Placental epithelial cell (primary cell): ENCODE measurements around the gene RPUSD3. TPM values are rescaled to one million over a fixed set of nuclear protein-coding genes. Genes with fewer than 3 reads are reported as not detected.

Experiments
- total RNA-seq: library from RNA; depleted of rRNA; stranded (reverse); fragments of >200 nt; gene quantifications from 2 replicates; pipeline ENCODE4 v1.2.3, GENCODE V29; 2012

Gene RPUSD3, protein sequence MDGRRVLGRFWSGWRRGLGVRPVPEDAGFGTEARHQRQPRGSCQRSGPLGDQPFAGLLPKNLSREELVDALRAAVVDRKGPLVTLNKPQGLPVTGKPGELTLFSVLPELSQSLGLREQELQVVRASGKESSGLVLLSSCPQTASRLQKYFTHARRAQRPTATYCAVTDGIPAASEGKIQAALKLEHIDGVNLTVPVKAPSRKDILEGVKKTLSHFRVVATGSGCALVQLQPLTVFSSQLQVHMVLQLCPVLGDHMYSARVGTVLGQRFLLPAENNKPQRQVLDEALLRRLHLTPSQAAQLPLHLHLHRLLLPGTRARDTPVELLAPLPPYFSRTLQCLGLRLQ
- 53.8 and 120 TPM in 2 replicates for total RNA-seq

DNA sequence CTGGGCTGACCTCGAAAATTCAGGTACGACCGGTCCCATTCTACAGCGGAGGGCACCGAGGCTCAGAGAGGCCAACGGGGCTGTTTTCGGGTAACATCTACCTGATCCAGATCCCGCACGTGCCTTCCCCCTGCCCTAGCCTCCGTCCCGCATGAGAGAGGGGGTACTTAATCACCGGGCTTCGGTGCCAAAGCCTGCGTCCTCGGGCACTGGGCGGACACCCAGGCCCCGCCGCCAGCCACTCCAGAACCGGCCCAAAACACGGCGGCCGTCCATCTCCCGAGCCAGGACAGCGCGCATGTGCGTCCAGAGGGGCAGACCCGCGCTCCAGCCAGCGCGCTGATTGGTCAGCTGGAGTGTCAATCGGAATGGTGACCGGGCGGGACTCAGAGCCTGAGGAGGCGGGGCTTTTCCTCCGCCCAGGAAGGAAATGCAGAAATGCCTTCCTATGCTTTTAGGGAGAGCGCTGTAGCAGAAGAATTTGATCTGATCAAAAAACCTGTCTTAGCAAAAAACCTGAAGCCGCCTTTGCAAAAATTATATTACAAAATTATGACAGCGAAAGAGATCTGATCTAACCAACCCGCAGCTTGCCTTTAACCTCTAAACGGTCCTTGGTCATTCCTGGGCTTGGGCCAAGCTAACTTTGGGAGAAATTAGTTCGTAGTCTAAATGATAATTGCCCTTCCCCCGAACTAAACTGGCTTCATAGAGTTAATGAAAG, at the start of gene RPUSD3:
TSS of gene RPUSD3 (minus strand) at position 294 of the 724 bp plus-strand sequence. CDS start at position 276, 18 bp downstream.

GRCh38 chr3:9890249-9891071, 46.7 kb upstream of the RPUSD3 start, which contains the start of gene JAGN1:
Gene JAGN1, plus strand, starts transcription at chr3:9890610. Its CDS starts 113 bp downstream, at chr3:9890723.

GRCh38 chr3:9879830-9880549, 36.2 kb upstream of the RPUSD3 start, which contains the start of gene CIDEC:
Gene CIDEC, minus strand, starts transcription at chr3:9880253. Its CDS starts 1,767 bp downstream, at chr3:9878486.

DNA sequence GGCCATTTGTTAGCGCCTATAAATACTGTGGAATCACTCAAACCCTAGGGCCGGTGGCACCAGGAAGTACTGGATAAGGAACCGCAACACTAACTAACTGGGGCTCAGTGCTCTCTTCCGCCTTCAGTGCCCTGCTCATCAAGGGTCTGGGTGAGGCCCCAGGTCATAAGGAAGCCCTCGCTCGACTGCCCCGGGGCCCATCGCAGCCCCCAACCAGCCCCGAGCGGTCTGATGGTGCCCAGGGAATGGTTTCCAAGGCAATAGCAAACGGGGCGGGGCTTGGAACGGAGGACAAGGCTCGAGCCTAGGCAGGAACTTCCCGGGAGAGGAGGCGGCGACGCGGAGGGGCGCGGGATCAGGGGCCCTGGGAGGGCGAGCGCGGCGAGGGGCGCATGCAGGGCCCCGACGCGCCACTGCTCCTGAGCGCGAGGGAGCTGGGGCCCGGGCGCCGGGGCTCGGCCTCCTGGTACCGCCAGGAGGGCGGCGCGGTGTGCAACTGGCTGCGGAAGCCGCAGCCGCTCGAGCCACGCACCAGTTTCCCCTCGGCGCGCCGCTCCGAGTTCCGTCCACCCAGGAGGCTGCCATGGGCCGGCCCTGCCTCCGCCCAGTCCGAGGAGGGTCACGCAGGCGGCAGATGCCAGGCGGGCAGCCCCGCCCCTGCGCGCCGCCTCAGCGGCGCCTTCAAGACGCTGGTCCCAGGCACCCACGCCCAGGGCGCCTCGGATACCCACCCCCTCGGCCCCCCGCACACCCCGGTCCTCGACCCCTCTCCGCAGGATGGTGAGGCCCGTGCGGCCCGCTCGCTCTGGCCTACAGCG, 34.0 kb downstream of the RPUSD3 start, which contains the start of gene TTLL3:
TSS of gene TTLL3 (plus strand) at position 648 of the 818 bp plus-strand sequence. CDS start 400 bp downstream, outside the sequence.

DNA sequence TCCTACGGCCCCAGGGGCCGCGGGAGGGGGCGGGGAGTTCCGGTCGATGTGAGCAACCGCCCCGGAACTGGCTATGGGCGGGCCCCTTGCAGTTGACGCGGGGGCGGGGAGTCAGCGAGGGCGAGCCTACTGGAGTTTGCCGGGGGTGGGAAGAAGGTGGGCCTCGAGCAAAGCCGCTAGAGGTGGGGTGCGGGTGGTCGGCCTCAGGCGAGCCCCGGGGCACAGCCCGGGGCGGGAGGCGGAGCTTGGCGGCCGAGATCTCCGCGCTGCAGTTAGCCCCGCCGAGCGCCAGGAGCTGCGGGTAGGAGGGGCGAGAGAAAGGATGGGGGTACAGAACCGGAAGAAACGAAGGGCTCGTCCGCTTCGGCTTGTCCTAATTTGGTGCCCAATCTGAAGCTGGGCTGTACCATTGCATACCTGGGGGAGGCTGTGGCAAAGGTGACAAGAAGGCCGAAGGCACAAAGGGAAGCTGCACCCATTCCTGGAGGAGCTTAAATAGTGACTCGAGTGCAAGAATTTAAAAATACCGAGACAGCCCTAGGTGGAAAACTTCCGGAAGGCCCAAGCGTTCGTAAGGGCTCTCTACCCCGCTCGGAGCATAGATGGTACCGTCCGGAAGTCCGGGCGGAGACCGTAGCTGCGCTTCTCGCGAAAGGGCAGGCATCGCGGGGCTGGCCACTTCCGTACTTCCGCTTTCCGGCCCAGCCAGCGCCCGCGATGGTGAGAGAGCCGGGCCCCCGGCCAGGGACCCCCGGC, 51.2 kb downstream of the RPUSD3 start, which contains the start of the genes ARPC4 and TADA3:
TSS of gene ARPC4 (plus strand) at position 678 of the 756 bp plus-strand sequence. CDS start at position 718, 40 bp downstream.
TSS of gene TADA3 (minus strand) at position 69 of the 756 bp plus-strand sequence. CDS start 1,007 bp downstream, outside the sequence.

Other genes starting within 250 kb of the RPUSD3 start
- gene MTMR14, start 194.5 kb downstream of the RPUSD3 start, total RNA-seq: 27.9 and 36.7 TPM in 2 replicates
- not detected in 2 replicates for gene CPNE9, start 140.2 kb downstream of the RPUSD3 start, total RNA-seq
- gene BRPF1, start 112.3 kb downstream of the RPUSD3 start, total RNA-seq: 18.5 and 18.8 TPM in 2 replicates
- 27.1 and 29.4 TPM in 2 replicates for gene OGG1, start 94.1 kb downstream of the RPUSD3 start, total RNA-seq
- gene CAMK1, start 74.1 kb downstream of the RPUSD3 start, total RNA-seq: 1.6 and 2.5 TPM in 2 replicates
- 71.1 and 83.3 TPM in 2 replicates for gene TADA3, start 51.5 kb downstream of the RPUSD3 start, total RNA-seq
- 159 and 256 TPM in 2 replicates for gene ARPC4, start 50.9 kb downstream of the RPUSD3 start, total RNA-seq
- 24.4 and 90.3 TPM in 2 replicates for gene TTLL3, start 33.7 kb downstream of the RPUSD3 start, total RNA-seq
- 3.5 and 5.1 TPM in 2 replicates for gene CIDEC, start 36.2 kb upstream of the RPUSD3 start, total RNA-seq
- 53.0 and 72.9 TPM in 2 replicates for gene JAGN1, start 46.6 kb upstream of the RPUSD3 start, total RNA-seq
- gene IL17RE, start 58.8 kb upstream of the RPUSD3 start, total RNA-seq: 44.7 and 50.6 TPM in 2 replicates
- 365 and 408 TPM in 2 replicates for gene IL17RC, start 73.1 kb upstream of the RPUSD3 start, total RNA-seq
- gene CRELD1, start 89.8 kb upstream of the RPUSD3 start, total RNA-seq: 33.5 and 40.8 TPM in 2 replicates
- gene PRRT3, start 108.4 kb upstream of the RPUSD3 start, total RNA-seq: 1.8 and 3.1 TPM in 2 replicates
- 33.4 and 41.2 TPM in 2 replicates for gene EMC3, start 142.8 kb upstream of the RPUSD3 start, total RNA-seq
- gene FANCD2, start 182.4 kb upstream of the RPUSD3 start, total RNA-seq: 6.3 and 9.7 TPM in 2 replicates